Stimulated activated CD8-positive, alpha-beta memory T cell treated with anti-CD3 and anti-CD28 coated beads, Interleukin-12 subunit alpha, Interleukin-12 subunit beta, amount 100 ng/mL, for 24 hours (primary cell): ENCODE results near the gene DELE1.
"Not testable (repeated sequence)": the region's sequence is repeated elsewhere in the genome, so short reads cannot be mapped to it uniquely, and the experiment has no call there.

Experiments used
- DNase-seq: peaks from one replicate; pipeline ENCODE4 v3.0.0-alpha.2; 2020; ENCODE audit errors: extremely low read depth

Gene DELE1

GRCh38 chr5:141922827-141923447 is 734 bp upstream of the DELE1 start:
- not testable (repeated sequence) for DNase-seq

DNA sequence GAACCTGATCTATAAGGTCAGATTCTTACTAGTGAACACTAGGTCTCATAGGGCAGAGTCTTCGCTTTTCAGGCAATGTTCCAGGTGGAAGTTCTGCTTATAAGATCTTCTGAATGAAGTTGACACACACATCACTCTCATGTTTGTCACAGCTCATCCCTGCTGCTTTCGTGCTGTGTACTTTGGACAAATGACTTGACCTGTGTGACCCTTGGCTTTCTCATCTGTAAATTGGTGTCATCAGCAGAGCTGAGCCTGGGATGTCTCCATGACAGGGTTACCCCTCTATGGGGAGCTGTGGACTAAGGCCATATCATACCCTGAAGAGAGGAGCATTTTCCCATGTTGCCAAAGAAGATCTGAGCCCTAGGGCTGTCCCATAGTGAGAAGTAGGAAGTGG is 2.8 kb downstream of the DELE1 start:
- no peak for DNase-seq

DNA sequence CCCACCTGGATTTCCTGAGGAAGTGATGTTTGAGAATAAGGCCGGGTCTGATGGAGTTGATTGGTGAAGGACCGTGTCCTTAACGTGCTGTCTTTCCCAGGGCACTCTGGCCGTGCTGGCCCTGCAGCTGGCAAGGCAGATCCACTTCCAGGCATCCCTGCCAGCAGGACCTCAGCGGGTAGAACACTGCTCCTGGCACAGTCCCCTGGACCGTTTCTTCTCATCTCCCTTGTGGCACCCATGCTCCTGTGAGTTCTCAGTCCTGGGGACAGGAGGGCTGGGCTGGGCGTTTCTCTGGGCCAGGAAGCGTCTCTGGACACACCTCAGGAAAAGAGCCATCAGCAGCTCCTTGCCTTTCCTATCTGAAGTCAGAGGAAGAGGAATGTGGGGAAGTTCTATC is 4.4 kb downstream of the DELE1 start:
- no peak for DNase-seq

- DNase-seq, result no peak
Observed at GRCh38 chr5:141929398-141930058, 5.9 kb downstream of the DELE1 start.

DNA sequence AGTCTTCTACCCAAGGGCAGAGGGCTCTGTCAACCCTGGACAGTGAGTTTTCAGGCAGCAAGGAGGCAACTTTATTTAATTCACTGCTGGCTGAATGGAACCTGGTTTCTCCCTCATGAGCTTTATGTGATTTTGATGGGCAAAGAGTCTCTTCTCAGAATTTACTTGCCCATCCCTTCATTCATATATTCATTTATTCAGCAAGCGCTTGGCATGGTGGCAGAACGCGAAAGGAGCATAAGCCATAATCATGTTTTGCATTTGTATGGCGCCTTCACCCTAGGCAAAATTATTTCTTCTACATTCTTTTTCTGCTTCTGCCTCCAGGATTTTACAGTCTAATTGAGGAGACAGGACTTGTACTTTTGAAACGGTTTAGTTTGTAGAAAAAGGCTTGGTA is 8.0 kb downstream of the DELE1 start:
- no peak for DNase-seq

GRCh38 chr5:141933151-141933550 is 9.5 kb downstream of the DELE1 start:
- DNase-seq, result no peak

DNA sequence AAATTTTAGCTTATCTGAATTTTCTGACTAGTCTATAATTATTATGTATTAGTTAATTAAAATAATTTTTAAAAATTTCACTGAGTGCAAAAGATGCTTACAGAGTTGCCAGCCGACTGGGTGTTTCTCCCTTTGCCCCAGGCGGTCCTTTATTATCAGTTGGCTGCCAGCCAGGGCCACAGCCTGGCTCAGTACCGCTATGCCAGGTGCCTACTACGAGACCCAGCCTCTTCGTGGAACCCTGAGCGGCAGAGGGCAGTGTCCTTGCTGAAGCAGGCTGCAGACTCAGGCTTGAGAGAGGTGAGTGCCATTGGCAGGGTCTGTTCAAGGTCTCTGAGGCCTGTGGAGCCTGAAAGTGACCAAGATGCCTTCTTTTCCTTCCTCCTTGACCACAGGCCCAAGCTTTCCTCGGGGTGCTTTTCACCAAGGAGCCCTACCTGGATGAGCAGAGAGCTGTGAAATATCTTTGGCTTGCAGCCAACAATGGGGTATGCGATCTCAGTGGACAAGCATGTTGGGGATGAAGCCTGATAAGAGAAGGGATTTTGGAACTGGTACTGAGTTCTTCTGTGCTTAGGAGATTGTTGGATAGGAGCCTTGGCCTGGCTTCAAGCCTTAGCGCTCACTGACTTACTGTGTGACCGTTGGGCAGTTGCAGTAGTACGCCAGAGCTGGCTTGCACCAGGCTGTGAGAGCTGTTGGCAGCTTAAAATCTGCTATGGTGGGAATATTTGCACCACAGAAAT is 10.6 kb downstream of the DELE1 start:
- DNase-seq, result no peak

DNA sequence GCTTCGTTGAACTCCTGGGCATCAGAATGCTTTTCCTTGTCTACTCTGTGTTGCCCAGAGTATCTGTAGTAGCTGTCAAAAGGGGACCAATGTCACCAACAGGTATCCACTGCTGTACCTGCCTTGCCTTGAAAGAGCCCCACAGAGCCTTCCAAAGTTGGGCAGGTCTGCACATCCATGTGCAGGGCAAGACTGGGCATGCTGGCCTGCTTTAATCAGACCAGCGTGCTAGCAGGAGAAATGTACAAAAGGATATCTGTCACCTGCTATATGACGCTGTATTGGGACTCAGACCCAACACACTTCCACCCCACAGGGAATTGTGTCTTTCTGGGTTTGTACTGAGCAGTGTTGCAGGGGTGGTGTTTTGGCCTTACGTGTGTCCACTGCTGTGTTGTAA is 11.9 kb downstream of the DELE1 start:
- DNase-seq, result no peak

GRCh38 chr5:141940695-141941271 is 17.1 kb downstream of the DELE1 start:
- DNase-seq, result no peak

- DNase-seq, result no peak
Observed at GRCh38 chr5:141941307-141941706, 17.6 kb downstream of the DELE1 start.

DNA sequence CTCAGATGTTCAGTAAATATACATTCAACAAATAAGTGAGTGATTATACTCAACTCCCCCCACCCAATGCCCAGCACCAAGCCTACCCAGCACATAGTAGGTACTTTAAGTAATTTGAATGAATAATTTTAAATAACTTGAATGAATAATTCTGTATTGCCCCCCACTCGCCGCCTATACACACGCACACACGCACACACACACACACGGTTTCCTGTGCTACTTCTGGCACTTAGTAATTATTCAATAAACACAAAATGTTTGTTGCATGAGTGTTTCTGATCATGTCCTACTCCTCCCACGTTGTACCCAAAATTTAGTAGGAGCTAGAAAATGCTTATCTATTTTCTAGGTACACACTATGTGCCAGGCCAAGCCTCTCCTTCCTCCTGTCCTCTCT is 18.1 kb downstream of the DELE1 start:
- DNase-seq, result no peak

DNA sequence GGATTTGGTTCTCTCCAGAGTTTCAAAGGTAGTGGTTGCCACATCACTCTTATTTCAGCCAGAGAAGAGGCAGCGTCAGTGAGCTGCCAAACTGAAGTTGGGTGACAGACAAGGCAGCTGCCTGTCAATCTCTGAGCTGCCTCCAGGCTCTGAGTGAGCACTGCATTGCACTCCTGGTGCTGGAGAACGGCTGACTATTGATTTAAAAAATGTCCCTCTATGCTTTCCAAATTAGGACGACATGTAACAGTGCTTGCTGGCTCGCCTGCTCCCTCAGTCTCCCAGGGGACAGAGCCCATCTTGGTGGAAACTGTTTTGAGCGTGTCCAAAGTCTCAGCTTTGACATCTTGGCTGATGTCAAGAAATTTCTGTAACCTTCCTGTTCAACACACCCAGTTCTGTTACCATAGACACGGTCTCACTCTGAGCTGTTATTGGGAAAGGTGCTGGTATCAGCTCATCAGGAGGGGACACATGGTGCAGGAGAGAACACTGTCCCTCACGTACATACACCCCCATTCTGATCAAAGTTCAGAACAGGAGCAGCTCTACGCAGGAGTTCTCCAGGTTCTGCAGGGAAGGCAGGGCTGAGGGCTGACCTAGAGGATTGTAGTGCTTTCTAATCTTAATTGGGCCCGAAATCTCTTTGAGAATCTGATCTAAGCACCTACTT is 18.6 kb downstream of the DELE1 start:
- no peak for DNase-seq

GRCh38 chr5:141944076-141944475 is 20.4 kb downstream of the DELE1 start:
- DNase-seq, result no peak

DNA sequence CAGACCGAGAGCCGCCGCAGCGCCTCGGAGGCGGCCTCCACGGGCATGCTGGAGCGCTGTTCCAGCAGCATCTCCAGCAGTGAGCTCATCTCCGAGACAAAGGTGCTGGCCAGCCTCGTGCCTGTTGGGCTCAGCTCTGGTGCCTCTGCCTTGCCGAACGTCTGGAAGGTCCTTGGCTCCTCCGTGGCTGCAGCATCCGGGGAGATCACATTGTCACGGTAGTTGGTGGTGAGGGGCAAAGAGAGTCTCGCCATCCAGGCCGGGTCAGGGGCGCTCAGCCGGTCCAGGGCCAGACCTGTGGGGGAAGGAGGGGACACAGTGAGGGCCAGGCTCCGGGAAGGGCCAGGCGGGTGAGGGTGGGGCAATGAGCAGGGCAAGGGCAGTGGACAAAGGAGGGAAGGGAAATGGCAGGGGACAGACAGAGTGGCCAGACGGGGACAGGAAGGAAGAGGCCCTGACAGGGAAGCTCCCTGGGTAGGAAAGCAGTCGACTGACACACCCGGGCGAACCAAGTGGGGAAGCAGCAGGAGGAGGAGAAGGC is 21.9 kb downstream of the DELE1 start:
- DNase-seq, result no peak

DNA sequence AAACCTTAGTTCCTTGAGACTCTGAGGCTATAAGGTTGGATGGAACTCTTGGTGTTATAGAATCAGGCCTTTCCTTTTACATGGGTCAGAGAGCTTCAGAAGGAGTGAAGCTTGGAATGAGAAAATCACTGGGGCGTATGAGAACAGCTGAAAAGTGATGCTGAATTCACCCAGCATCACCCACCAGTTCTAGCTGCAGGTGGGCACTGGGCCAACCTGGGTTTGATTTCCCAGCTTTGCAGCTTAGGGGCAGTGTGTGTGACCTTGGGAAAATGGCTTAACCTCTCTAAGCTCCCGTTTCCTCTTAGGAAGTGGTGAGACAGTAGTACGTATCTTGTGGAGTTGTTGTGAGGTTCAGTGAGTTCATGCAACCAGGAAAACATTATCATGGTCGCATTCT is 23.6 kb downstream of the DELE1 start:
- DNase-seq, result no peak

DNA sequence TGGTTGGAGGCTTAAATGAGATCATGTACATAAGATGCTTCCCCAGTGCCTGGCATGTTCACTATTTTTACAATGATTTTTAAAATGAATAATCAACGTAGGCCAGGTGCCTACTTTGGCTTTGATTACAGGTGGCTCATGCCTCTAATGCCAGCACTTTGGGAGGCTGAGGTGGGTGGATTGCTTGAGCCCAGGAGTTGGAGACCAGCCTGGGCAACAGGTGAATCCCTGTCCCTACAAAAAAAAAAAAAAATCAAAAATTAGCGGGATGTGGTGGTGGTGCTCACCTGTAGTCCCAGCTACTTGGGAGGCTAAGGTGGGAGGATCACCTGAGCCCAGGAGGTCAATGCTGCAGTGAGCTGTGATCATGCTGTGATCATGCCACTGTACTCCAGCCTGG is 25.1 kb downstream of the DELE1 start:
- no peak for DNase-seq

- no peak for DNase-seq
Observed at GRCh38 chr5:141949511-141949910, 25.8 kb downstream of the DELE1 start.

GRCh38 chr5:141950207-141951005 is 26.7 kb downstream of the DELE1 start:
- DNase-seq, result no peak

- no peak for DNase-seq
Observed at GRCh38 chr5:141951332-141951781, 27.7 kb downstream of the DELE1 start.

- DNase-seq, result no peak
Observed at GRCh38 chr5:141952020-141952419, 28.3 kb downstream of the DELE1 start.

GRCh38 chr5:141954194-141954593 is 30.5 kb downstream of the DELE1 start:
- no peak for DNase-seq
